GM19035 (cell line): ENCODE data around the gene NOSIP.

Source experiments
- ATAC-seq: cut with Tn5 transposase; IDR thresholded peaks from one replicate; pipeline ENCODE4 v1.9.1; 2021; ENCODE audit not compliant: unreplicated experiment

Gene NOSIP

GRCh38 chr19:49514151-49514550 is 66.2 kb downstream of the NOSIP start:
- ATAC-seq = no peak

GRCh38 chr19:49513746-49514118 is 66.6 kb downstream of the NOSIP start:
- ATAC-seq = no peak

GRCh38 chr19:49512970-49513745 is 67.2 kb downstream of the NOSIP start:
- no peak for ATAC-seq

- no peak for ATAC-seq
These were observed 72.4 kb downstream of the NOSIP start for GRCh38 chr19:49507803-49508494.

- no peak for ATAC-seq
These were observed 73.7 kb downstream of the NOSIP start for GRCh38 chr19:49506575-49507105.
